GM18508 (cell line): ENCODE data around the gene RCC2.

ENCODE experiments used
- ATAC-seq: cut with Tn5 transposase; IDR thresholded peaks from one replicate; pipeline ENCODE4 v1.9.1; 2021; ENCODE audit warnings: moderate number of reproducible peaks; ENCODE audit not compliant: insufficient read depth, unreplicated experiment

RCC2 gene

GRCh38 chr1:17393230-17393629 lies 46.2 kb downstream of the RCC2 start:
- ATAC-seq, result no peak

DNA sequence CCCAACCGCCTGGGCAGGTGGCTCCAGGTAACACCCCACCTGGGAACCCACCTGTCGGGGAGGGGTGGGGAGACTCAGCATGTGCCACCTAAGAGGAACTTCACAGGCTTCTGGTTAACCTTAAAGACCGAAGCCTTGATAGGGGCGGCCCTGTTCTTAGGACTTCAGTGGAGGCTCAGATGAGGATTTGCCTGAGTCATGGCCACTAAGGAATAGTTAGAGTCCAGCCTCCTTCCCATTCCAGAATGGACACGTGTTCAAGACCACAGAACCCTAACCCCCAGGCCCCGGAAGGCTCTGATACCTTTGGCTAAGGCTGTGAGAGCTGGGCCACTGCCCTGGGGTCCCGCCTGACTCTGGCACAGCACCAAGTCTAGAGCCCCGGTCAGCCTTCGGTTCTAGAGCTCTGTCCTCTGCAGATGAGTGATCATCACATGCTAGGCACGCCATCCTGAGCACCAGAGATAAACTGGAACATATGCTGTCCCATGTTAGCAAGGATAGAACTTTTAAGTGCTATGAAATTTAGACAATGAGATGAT lies 47.2 kb downstream of the RCC2 start:
- ATAC-seq, result no peak

DNA sequence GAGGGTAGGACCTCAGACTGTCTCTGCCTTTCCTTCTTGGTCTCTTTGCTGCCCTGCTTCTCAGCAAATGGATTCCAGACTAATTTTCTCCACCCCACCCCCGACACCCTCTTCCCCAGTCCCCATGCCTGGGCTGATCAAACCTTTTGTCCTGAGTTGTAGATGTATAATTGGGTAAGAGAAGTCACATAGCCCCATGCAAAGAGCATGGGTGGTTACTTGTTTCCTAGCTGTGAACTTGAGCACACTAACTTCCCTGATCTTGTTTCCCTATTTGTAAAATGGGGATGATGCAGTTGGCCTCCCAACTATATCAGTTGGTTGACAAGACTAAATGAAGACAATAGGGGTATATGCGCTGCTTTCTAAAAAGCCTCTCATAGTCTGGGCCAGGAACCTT lies 58.3 kb downstream of the RCC2 start:
- ATAC-seq, result no peak

DNA sequence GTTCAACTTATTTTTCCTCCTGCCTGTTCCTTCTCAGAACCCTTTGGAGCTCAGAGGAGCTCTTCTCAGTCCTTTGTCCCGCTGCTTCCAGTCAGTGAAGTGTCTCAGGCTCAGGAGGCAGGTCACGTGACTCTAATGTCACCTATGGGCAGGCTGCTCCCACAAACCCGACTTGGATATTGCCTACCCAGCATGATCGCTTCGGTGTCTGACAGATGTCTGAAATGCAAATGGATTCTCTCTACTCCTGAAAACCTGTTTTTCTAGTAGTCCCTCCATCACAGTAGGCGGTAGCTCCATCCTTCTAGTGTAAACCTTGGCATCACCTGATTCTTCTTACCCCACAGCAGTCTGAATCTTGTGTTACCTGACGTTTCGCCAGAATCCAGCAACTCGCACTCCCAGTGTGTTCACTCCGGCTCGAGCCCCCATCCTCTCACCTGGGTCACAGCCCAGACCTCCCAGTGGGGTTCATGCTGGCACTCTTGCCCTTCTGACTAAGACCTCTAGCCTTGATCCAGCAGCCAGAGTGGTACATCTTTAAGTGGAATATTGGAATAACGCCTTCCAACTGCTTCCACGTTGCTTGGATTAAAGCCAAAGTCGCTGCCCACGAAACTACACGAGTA lies 62.0 kb downstream of the RCC2 start:
- no peak for ATAC-seq

DNA sequence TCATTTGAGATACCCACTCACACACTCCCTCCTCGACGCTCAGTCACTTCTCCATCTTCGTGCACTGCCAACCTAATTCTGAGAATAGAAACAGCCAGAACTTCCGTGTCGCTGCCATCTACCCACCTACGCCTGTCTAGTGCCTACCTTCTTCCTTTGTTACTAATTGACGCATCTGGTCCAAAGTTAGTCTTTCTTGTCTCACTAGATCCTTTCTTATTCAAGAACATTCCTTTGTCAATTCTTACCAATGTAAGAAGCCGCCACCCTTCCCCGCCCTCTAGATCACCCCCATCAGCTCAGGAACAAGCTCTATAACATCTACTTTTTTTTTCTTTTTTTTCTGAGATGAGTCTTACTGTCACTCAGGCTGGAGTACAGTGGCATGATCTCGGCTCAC lies 63.8 kb downstream of the RCC2 start:
- no peak for ATAC-seq

DNA sequence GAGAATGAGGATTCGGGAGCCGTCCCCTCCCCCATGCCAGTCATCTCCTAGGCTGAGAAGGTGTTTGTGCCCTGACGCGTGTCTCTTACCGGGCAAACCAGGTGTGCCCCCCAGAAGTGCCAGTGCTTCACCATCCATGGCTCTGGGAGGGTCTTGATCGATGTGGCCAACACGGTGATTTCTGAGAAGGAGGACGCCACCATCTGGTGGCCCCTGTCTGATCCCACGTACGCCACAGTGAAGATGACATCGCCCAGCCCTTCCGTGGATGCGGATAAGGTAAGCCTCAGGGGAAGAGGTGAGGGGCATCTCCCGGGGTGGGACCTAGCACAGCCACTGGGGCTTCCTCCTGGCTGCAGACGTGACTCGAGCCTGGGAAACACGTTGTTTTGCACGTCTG lies 66.5 kb downstream of the RCC2 start:
- no peak for ATAC-seq

GRCh38 chr1:17371896-17372295 lies 67.6 kb downstream of the RCC2 start, which contains the start of gene PADI6:
TSS of gene PADI6 (plus strand) at chr1:17372196. CDS start at chr1:17372246, 50 bp downstream.
- no peak for ATAC-seq

DNA sequence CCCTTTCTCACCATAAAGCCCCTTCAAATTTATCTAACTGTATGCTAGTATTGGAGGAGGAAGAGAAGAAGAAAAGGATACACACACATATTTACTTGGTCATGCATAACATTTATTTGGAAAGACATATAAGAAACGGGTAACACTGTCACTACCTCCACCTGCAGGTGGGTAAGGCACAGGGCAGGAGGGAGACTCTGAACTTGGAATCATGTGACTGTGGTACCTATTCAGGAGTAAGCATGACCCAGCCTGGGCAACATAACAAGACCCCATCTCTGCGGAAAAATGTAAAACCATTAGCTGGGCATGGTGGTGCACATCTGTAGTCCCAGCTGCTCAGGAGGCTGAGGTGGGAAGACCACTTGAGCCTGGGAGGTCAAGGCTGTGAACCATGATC lies 68.9 kb downstream of the RCC2 start:
- ATAC-seq, result no peak

DNA sequence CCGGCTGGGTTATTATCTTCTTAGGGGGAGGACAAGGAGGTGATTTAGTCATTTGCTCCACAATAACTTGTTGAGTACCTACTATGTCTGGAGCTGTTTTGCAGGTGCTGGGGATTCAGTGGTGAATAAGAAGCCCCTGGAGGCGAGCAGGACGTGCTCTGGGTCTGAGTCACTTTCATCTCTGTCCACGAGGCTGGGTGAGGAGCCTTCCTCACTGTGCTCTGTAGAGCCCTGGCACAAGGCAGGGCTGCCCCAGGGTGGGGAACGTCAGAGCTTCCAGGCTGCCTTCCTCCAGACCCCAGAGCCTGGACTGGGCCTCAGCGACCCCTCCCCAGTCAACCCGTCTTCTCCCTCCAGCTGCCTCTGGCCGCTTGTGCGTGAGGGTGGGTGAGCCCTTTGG lies 70.0 kb downstream of the RCC2 start:
- ATAC-seq, result no peak

DNA sequence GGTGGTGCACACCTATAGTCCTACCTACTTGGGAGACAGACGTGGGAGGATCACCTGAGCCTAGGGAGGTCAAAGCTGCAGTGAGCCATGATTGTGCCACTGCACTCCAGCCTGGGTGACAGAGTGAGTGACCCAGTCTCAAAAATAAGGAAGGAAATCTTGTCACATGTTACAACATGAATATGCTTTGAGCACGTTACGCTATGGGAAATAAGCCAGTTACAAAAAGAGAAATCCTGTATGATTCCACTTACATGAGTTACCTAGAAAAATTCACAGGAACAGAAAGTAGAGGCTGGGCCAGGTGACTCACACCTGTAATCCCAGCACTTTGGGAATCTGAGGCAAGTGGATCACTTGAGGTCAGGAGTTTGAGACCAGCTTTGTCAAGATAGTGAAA lies 74.2 kb downstream of the RCC2 start:
- ATAC-seq, result no peak

DNA sequence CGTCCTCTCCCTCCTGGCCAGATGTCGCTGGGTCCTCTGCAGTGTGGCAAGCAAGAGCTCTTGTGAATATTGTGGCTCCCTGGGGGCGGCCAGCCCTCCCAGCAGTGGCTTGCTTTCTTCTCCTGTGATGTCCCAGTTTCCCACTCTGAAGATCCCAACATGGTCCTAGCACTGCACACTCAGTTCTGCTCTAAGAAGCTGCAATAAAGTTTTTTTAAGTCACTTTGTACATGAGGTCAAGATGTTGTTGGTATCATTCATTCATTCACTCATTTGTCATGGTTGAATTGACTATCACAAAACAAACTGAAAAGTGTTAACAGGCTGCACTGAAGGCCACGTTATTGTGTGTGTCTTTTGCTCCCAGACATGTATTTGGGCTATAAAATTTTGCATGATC lies 75.7 kb downstream of the RCC2 start:
- no peak for ATAC-seq

DNA sequence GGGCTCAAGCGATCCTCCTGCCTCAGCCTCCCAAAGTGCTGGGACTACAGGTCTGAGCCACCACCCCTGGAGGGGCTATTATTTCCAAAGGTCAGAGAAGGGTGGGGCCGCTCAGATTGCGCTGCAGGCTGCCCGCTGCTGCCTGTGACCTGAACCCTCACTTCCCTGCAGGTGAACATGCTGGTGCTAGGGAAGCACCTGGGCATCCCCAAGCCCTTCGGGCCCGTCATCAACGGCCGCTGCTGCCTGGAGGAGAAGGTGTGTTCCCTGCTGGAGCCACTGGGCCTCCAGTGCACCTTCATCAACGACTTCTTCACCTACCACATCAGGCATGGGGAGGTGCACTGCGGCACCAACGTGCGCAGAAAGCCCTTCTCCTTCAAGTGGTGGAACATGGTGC lies 76.1 kb downstream of the RCC2 start:
- no peak for ATAC-seq

GRCh38 chr1:17361687-17362086 lies 77.8 kb downstream of the RCC2 start:
- no peak for ATAC-seq

- no peak for ATAC-seq
These were observed 79.1 kb downstream of the RCC2 start for GRCh38 chr1:17360272-17360956.

GRCh38 chr1:17359808-17360207 lies 79.7 kb downstream of the RCC2 start:
- ATAC-seq, result no peak

GRCh38 chr1:17359031-17359430 lies 80.4 kb downstream of the RCC2 start:
- ATAC-seq, result no peak

DNA sequence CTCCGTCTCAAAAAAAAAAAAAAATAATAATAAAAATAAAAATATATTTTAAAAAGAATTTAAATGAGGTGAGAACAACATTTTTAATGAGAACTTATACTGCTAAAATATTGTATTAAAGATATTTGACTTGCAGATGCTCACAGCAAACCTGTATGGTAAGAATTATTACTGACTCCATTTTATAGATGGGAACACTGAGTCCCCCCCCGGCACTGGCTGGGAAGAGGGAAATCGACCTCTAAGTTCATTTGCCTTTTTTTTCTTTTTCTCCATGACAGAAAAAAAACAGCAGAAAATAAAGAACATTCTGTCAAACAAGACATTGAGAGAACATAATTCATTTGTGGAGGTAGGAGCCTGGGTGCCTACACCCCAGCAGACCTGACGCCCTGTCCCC lies 80.9 kb downstream of the RCC2 start:
- ATAC-seq, result no peak
